PFSK-1 (cell line): ENCODE results near the gene ZMAT2.

ENCODE experiments used
- FOXP2 ChIP-seq: optimal IDR thresholded peaks from 2 replicates; pipeline ENCODE3; 2011; ENCODE audit warnings: borderline replicate concordance, control low read depth, inconsistent platforms; ENCODE audit not compliant: insufficient read depth; ENCODE audit errors: extremely low read length, extremely low read depth
- POLR2AphosphoS5 ChIP-seq: IDR thresholded peaks from 2 replicates; pipeline ENCODE4 v1.6.1; 2012; ENCODE audit warnings: low read depth, mild to moderate bottlenecking, control low read depth, low read length, moderate library complexity
- REST ChIP-seq, 2 experiments: IDR thresholded peaks; 2 replicates each; pipeline versions ENCODE4 v1.6.1 to v1.8.0; 2011 to 2012; ENCODE audit warnings: low read depth in 2 of 2, low read length in 2 of 2, control low read depth in 1 of 2, inconsistent platforms in 1 of 2, mild to moderate bottlenecking in 1 of 2, moderate library complexity in 1 of 2; ENCODE audit not compliant: insufficient read depth in 1 of 2
- SIN3A ChIP-seq: IDR thresholded peaks from 2 replicates; pipeline ENCODE4 v1.6.1; 2012; ENCODE audit warnings: mild to moderate bottlenecking, low read length, moderate library complexity, borderline replicate concordance; ENCODE audit not compliant: insufficient read depth
- TAF1 ChIP-seq: IDR thresholded peaks from 2 replicates; pipeline ENCODE4 v1.6.1; 2012; ENCODE audit warnings: low read length, control low read depth, borderline replicate concordance; ENCODE audit not compliant: insufficient read depth

- TF ChIP-seq SIN3A (no peak), REST (IDR thresholded peaks at IDR 0.05; ENCODE audit: insufficient read depth in 1 of 2, low read depth in 2 of 2, low read length in 2 of 2) (no peak), FOXP2 (no peak), POLR2AphosphoS5 (no peak), TAF1 (no peak)
Observed at GRCh38 chr5:140713562-140714094, 13.4 kb downstream of the ZMAT2 start.
